KMS-11 (cell line): ENCODE measurements around the gene MARCOL.

Source experiments
- H2AFZ ChIP-seq: fragments of 200-600 bp; sonication (generic); 2 replicates; pipeline ENCODE4 v1.6.1; 2016; ENCODE audit warnings: antibody characterized with exemption, mixed run types, low read depth
- H3K27ac ChIP-seq: fragments of 200-600 bp; sonication (generic); 2 replicates; pipeline ENCODE4 v1.6.1; 2016; ENCODE audit warnings: mild to moderate bottlenecking, mixed run types
- H3K27me3 ChIP-seq: fragments of 200-600 bp; sonication (generic); 2 replicates; pipeline ENCODE4 v1.6.1; 2017; ENCODE audit warnings: mild to moderate bottlenecking, low read depth, mixed run types, moderate library complexity; ENCODE audit not compliant: insufficient read depth
- H3K36me3 ChIP-seq: fragments of 200-600 bp; sonication (generic); 2 replicates; pipeline ENCODE4 v1.6.1; 2017; ENCODE audit warnings: mild to moderate bottlenecking, mixed run types; ENCODE audit not compliant: insufficient read depth
- H3K4me1 ChIP-seq: fragments of 200-600 bp; sonication (generic); 2 replicates; pipeline ENCODE4 v1.6.1; 2016; ENCODE audit warnings: mild to moderate bottlenecking, low read depth, mixed run types; ENCODE audit not compliant: poor library complexity, severe bottlenecking
- H3K4me2 ChIP-seq: fragments of 200-600 bp; sonication (generic); 2 replicates; pipeline ENCODE4 v1.7.0; 2016; ENCODE audit warnings: mild to moderate bottlenecking, mixed run types
- H3K4me3 ChIP-seq: fragments of 200-600 bp; sonication (generic); IDR thresholded peaks from 2 replicates; pipeline ENCODE4 v1.6.1; 2017; ENCODE audit warnings: low read depth, low read length, mixed read lengths; ENCODE audit not compliant: insufficient read depth
- H3K79me2 ChIP-seq: fragments of 200-600 bp; sonication (generic); 2 replicates; pipeline ENCODE4 v1.6.1; 2016; ENCODE audit warnings: low read depth, mixed run types; ENCODE audit not compliant: insufficient read depth
- H3K9ac ChIP-seq: fragments of 200-600 bp; sonication (generic); 2 replicates; pipeline ENCODE4 v1.6.1; 2016; ENCODE audit warnings: mild to moderate bottlenecking, mixed run types
- H4K20me1 ChIP-seq: fragments of 200-600 bp; sonication (generic); 2 replicates; pipeline ENCODE4 v1.6.1; 2016; ENCODE audit warnings: mild to moderate bottlenecking, mixed run types; ENCODE audit not compliant: insufficient read depth
- TF ChIP-seq, protein P1 (sequence below): fragments of 200-600 bp; sonication (generic); conservative IDR thresholded peaks from 2 replicates; pipeline ENCODE4 v1.6.1; 2017; ENCODE audit warnings: low read depth, mild to moderate bottlenecking, antibody characterized with exemption, low read length, moderate library complexity, mixed read lengths

The MARCOL gene

DNA sequence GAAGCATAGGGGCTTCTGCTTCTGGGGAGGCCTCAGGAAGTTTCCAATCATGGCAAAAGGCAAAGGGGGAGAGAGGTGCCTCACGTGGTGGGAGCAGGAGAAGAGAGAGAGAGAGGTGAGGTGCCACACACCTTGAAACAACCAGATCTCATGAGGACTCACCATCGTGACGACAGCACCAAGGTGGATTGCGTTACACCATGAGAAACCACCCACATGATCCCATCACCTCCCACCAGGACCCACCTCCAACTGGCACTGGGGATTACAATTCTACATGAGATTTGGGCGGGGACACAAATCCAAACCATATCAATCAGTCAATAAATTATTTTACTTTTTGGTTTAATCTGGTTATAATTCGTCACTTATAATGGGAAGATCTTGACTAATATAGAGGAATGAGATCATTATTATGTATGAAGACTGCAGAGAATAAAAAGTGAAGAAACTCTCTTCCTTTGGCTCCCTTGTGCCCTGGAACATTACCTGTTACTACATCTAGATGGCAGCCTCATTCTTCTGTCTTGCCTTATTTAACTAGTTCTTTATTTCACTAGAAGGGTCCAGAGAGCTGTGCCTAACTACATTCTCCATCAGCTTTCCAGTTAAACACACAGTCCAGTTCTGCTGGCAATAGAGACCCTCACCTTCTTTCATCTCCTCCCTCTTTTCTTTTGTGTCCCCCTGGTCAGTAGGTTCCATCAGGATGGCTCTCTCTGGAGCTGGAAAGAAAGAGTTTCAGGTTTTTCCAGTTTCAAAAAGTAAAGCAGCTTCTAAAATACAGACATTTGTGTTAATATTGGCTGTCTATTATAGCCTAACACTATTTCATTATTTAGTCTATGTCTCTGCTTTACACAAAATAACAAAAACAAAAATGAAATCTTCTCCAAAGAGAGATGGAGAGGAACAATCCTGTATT, 52.2 kb downstream of the MARCOL start:
- Histone ChIP-seq H4K20me1 (no peaks in the 10 kb centered on the region), H3K4me2 (no peak overlapping the region), H3K27ac (no peak overlapping the region), H2AFZ (no peak overlapping the region), H3K9ac (no peak overlapping the region), H3K4me3 (no peak overlapping the region), H3K4me1 (no peaks in the 10 kb centered on the region), H3K36me3 (no peaks in the 10 kb centered on the region), H3K79me2 (no peaks in the 10 kb centered on the region), H3K27me3 (no peaks in the 10 kb centered on the region)
- TF ChIP-seq, protein P1, sequence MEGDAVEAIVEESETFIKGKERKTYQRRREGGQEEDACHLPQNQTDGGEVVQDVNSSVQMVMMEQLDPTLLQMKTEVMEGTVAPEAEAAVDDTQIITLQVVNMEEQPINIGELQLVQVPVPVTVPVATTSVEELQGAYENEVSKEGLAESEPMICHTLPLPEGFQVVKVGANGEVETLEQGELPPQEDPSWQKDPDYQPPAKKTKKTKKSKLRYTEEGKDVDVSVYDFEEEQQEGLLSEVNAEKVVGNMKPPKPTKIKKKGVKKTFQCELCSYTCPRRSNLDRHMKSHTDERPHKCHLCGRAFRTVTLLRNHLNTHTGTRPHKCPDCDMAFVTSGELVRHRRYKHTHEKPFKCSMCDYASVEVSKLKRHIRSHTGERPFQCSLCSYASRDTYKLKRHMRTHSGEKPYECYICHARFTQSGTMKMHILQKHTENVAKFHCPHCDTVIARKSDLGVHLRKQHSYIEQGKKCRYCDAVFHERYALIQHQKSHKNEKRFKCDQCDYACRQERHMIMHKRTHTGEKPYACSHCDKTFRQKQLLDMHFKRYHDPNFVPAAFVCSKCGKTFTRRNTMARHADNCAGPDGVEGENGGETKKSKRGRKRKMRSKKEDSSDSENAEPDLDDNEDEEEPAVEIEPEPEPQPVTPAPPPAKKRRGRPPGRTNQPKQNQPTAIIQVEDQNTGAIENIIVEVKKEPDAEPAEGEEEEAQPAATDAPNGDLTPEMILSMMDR, result 0 out of 2 replicates have a peak, but pooled peaks have one; percentile 22
